Thoracic aorta (tissue), 2 donors: ENCODE results near the gene MAFB. TPM values are rescaled to one million over a fixed set of nuclear protein-coding genes. Genes with fewer than 3 reads are reported as not detected.

Experiments used
- ATAC-seq: fragments of 150-250 bp; one replicate; pipeline ENCODE4 v1.8.0; 2017; ENCODE audit warnings: low read depth; ENCODE audit not compliant: insufficient number of reproducible peaks, low FRiP score
- DNase-seq: peaks from one replicate; pipeline ENCODE4 v3.0.0-alpha.2; 2020; ENCODE audit warnings: low spot score
- H3K27ac ChIP-seq, 2 donors: fragments of 200-600 bp; sonication (generic); 1 replicate in 1 of 2; 2 replicates in 1 of 2; pipeline ENCODE4 v1.5.1; 2016; ENCODE audit warnings: mild to moderate bottlenecking in 2 of 2, moderate library complexity in 2 of 2
- H3K27me3 ChIP-seq: fragments of 200-600 bp; sonication (generic); replicated peaks from 2 replicates; pipeline ENCODE4 v1.6.0; 2016; ENCODE audit warnings: mild to moderate bottlenecking; ENCODE audit not compliant: insufficient read depth
- H3K36me3 ChIP-seq: fragments of 200-600 bp; sonication (generic); one replicate; pipeline ENCODE4 v1.5.1; 2016
- H3K4me1 ChIP-seq, 2 donors: fragments of 200-600 bp; sonication (generic); 1 replicate in 1 of 2; 2 replicates in 1 of 2; pipeline versions ENCODE4 v1.5.1 to v1.6.0; 2016; ENCODE audit warnings: low read depth in 2 of 2, mild to moderate bottlenecking in 1 of 2; ENCODE audit not compliant: control insufficient read depth in 1 of 2
- H3K4me3 ChIP-seq: fragments of 200-600 bp; sonication (generic); 2 replicates; pipeline ENCODE4 v1.5.1; 2016; ENCODE audit warnings: mild to moderate bottlenecking
- H3K9me3 ChIP-seq: fragments of 200-600 bp; sonication (generic); 2 replicates; pipeline ENCODE4 v1.5.1; 2016
- total RNA-seq, 2 donors: library from RNA; depleted of rRNA; stranded (reverse); fragments of >200 nt; gene quantifications; one replicate each; pipeline versions ENCODE4 v1.1.0 to v1.2.3, GENCODE V29; 2016
- TF ChIP-seq, protein P1 (sequence below): fragments of 200-600 bp; sonication (generic); IDR thresholded peaks from one replicate; pipeline ENCODE4 v1.5.1; 2019; ENCODE audit warnings: antibody characterized with exemption

The MAFB gene
- total RNA-seq, 2 donors from 2014 or later, result 75.0 to 82.9 TPM

DNA sequence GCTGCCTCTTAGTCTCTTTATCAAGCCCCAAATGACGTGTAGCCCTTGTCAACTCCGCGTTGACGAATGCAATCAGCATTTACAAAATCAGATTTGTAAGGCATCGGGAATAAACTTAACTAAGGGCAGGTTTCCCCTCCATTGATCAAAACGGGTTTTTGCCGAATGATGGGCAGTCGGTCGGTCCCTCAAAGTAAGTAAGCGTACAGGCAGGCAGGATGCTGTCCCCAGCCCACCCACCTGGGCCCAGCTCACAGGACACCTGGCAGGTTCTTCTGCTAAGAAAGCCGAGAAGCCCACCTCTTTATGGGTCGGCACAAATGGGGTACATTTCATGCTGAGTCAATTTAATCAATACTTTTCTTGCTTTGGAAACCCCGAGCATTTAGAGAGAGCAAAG, 22.0 kb upstream of the MAFB start:
- no peaks in the 10 kb centered on the region for H3K27me3 ChIP-seq
- no peaks in the 10 kb centered on the region for H3K4me1 ChIP-seq
- H3K4me3 ChIP-seq, result no peak overlapping the region
- no peak for ATAC-seq
- H3K27ac ChIP-seq, result no peak overlapping the region
- no peaks in the 10 kb centered on the region for H3K9me3 ChIP-seq
- H3K36me3 ChIP-seq, result no peaks in the 10 kb centered on the region
- TF ChIP-seq, protein P1, sequence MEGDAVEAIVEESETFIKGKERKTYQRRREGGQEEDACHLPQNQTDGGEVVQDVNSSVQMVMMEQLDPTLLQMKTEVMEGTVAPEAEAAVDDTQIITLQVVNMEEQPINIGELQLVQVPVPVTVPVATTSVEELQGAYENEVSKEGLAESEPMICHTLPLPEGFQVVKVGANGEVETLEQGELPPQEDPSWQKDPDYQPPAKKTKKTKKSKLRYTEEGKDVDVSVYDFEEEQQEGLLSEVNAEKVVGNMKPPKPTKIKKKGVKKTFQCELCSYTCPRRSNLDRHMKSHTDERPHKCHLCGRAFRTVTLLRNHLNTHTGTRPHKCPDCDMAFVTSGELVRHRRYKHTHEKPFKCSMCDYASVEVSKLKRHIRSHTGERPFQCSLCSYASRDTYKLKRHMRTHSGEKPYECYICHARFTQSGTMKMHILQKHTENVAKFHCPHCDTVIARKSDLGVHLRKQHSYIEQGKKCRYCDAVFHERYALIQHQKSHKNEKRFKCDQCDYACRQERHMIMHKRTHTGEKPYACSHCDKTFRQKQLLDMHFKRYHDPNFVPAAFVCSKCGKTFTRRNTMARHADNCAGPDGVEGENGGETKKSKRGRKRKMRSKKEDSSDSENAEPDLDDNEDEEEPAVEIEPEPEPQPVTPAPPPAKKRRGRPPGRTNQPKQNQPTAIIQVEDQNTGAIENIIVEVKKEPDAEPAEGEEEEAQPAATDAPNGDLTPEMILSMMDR, result no peak
- DNase-seq, result no peak

DNA sequence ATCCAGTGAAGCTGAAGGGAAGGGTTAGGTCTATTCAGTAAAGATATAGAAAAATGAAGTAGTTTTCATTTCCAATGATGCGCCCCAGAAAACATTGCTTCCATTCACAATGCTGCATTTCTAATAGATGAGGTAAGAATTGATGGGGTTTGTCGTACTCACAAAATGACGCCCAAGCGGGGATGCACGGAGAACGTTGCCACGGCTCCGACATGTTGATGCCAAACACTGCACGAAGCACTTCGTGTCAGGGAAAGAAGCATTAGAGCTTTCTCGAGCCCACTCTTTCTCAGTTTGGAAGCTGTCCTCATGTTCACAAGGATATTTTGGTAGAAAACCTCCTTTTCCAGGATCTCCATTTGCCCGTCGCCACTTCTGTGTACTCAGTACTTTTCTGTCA, 21.6 kb upstream of the MAFB start:
- ATAC-seq (no peak), DNase-seq (no peak)
- Histone ChIP-seq H3K27ac (no peak overlapping the region), H3K4me3 (no peak overlapping the region), H3K36me3 (no peaks in the 10 kb centered on the region), H3K9me3 (no peaks in the 10 kb centered on the region), H3K27me3 (no peaks in the 10 kb centered on the region), H3K4me1 (no peaks in the 10 kb centered on the region)
- TF ChIP-seq, protein P1, result no peak

DNA sequence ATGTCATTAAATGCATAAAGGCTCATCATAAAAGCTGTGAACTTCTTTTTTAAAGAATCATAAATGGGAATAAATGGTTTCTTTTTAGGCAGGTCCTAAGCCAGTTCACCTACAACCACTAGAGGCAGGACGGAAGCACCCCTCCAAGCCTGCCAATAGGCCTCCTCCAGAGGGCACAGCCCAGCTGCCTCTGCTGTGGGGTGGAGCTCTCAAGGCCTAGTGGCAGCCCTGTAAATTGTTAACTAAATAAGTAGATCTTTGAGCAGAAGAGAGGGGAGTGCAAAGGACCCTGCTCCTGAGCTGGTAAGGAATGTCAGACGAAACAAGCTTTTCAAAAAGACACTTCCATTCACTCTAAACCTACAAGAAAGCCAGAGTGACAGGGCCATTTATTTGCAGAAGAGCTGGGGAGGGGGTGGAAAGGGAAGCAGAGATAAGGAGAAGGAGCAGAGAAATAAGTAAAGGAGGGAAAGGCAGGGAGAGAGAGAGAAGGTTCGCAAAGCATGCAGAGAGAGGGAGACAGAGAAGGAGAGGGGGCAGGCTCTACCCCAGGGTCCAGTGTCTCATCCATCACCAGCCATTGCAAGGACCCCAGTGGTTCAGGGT, 18.0 kb upstream of the MAFB start:
- DNase-seq, result no peak
- no peak for ATAC-seq
- TF ChIP-seq, protein P1, result no peak
- Histone ChIP-seq H3K27ac (no peak overlapping the region), H3K9me3 (no peaks in the 10 kb centered on the region), H3K4me1 (no peaks in the 10 kb centered on the region), H3K36me3 (no peaks in the 10 kb centered on the region), H3K27me3 (no peaks in the 10 kb centered on the region), H3K4me3 (no peak overlapping the region)

DNA sequence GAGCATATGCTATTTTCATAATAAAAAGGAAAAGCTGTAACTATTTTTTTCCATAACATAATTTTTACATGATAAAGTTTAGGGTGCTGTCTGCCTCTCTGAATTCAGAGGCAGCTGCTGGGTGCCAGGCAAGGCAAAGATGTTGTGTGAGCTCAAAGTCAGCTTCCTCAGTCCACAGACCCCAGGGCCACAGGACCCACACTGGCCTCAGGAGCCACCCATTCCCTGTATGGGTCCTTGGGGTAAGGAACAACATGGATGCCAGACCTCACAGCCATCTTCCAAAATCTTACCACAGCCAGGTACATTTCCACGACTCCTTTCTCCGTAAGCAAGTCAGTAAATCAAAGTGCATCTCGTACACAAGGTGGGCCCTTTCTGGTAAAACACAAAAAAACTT, 16.4 kb upstream of the MAFB start:
- Histone ChIP-seq H3K27ac (no peak overlapping the region), H3K27me3 (no peaks in the 10 kb centered on the region), H3K4me1 (no peaks in the 10 kb centered on the region), H3K9me3 (no peaks in the 10 kb centered on the region), H3K36me3 (no peaks in the 10 kb centered on the region), H3K4me3 (no peak overlapping the region)
- TF ChIP-seq, protein P1, result no peak
- ATAC-seq (no peak), DNase-seq (no peak)

DNA sequence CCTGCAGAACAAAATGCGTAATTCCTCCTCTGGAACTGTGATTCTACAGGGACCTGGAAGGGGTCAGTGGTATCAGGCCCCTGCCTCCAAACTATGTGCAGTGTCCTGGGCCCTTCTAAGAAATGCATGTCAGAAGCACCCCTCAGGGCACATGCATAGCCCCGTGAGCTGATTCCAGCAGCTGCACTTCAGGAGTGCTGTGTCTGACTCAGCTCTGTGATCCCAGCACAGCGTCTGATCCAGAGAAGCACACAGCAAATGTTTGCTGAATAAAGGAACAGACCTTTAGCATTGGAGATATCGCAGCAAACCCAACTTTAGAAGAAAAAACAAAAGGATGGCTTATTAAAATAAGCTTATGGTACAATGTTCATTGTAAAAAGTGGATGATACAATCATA, 15.8 kb upstream of the MAFB start:
- Histone ChIP-seq H3K9me3 (no peaks in the 10 kb centered on the region), H3K27me3 (no peaks in the 10 kb centered on the region), H3K4me1 (no peaks in the 10 kb centered on the region), H3K36me3 (no peaks in the 10 kb centered on the region), H3K4me3 (no peak overlapping the region), H3K27ac (no peak overlapping the region)
- ATAC-seq (no peak), DNase-seq (no peak)
- TF ChIP-seq, protein P1, result no peak
